ENCODE data around the gene FCGR3B.
"Not testable (repeated sequence)": the region's sequence is repeated elsewhere in the genome, so short reads cannot be mapped to it uniquely, and the experiment has no call there.

FCGR3B gene

GRCh38 chr1:161643481-161644208 is 12.7 kb upstream of the FCGR3B start:
- DNase-seq (ENCODE audit: insufficient read length), result not testable (repeated sequence)
- peak; percentile 88 for FAIRE-seq

GRCh38 chr1:161642697-161643096 is 11.7 kb upstream of the FCGR3B start:
- not testable (repeated sequence) for DNase-seq (ENCODE audit: insufficient read length)
- FAIRE-seq, result peak; percentile 65

GRCh38 chr1:161639203-161639602 is 8.2 kb upstream of the FCGR3B start:
- FAIRE-seq; DNase-seq (ENCODE audit: insufficient read length): not testable (repeated sequence)

GRCh38 chr1:161638251-161638993 is 7.4 kb upstream of the FCGR3B start:
- FAIRE-seq; DNase-seq (ENCODE audit: insufficient read length): not testable (repeated sequence)

GRCh38 chr1:161636976-161637375 is 6.0 kb upstream of the FCGR3B start:
- not testable (repeated sequence) for FAIRE-seq; DNase-seq (ENCODE audit: insufficient read length)

GRCh38 chr1:161636189-161636782 is 5.3 kb upstream of the FCGR3B start:
- DNase-seq (ENCODE audit: insufficient read length), result not testable (repeated sequence)
- peak; percentile 86 for FAIRE-seq

GRCh38 chr1:161634993-161635392 is 4.0 kb upstream of the FCGR3B start:
- not testable (repeated sequence) for FAIRE-seq; DNase-seq (ENCODE audit: insufficient read length)

- not testable (repeated sequence) for FAIRE-seq
These were observed 741 bp downstream of the FCGR3B start for GRCh38 chr1:161630128-161630742.

GRCh38 chr1:161626445-161627146 is 4.4 kb downstream of the FCGR3B start:
- DNase-seq (ENCODE audit: insufficient read length); FAIRE-seq: not testable (repeated sequence)

More at GRCh38 chr1:161630128-161630742, 741 bp downstream of the FCGR3B start:
- DNase-seq (ENCODE audit: insufficient read length), result not testable (repeated sequence)

GRCh38 chr1:161624605-161625004 is 6.4 kb downstream of the FCGR3B start:
- not testable (repeated sequence) for FAIRE-seq

GRCh38 chr1:161623401-161624051 is 7.5 kb downstream of the FCGR3B start:
- FAIRE-seq, result peak; percentile 93
- not testable (repeated sequence) for DNase-seq (ENCODE audit: insufficient read length)

More at GRCh38 chr1:161624605-161625004, 6.4 kb downstream of the FCGR3B start:
- DNase-seq (ENCODE audit: insufficient read length), result not testable (repeated sequence)

- not testable (repeated sequence) for FAIRE-seq; DNase-seq (ENCODE audit: insufficient read length)
These were observed 8.9 kb downstream of the FCGR3B start for GRCh38 chr1:161622054-161622453.

GRCh38 chr1:161621181-161622000 is 9.6 kb downstream of the FCGR3B start:
- not testable (repeated sequence) for DNase-seq (ENCODE audit: insufficient read length)

GRCh38 chr1:161620399-161620798 is 10.6 kb downstream of the FCGR3B start:
- FAIRE-seq, result not testable (repeated sequence)

More at GRCh38 chr1:161621181-161622000, 9.6 kb downstream of the FCGR3B start:
- FAIRE-seq, result peak; percentile 87

GRCh38 chr1:161618517-161618916 is 12.5 kb downstream of the FCGR3B start:
- FAIRE-seq; DNase-seq (ENCODE audit: insufficient read length): not testable (repeated sequence)

More at GRCh38 chr1:161620399-161620798, 10.6 kb downstream of the FCGR3B start:
- DNase-seq (ENCODE audit: insufficient read length), result not testable (repeated sequence)

GRCh38 chr1:161616417-161616816 is 14.6 kb downstream of the FCGR3B start:
- not testable (repeated sequence) for FAIRE-seq; DNase-seq (ENCODE audit: insufficient read length)

GRCh38 chr1:161613142-161613514 is 17.8 kb downstream of the FCGR3B start:
- DNase-seq (ENCODE audit: insufficient read length); FAIRE-seq: not testable (repeated sequence)

Data from GM12892 (cell line).